COLO829 (cell line): ENCODE measurements around the gene NAPSA.
"Not testable (repeated sequence)": the region's sequence is repeated elsewhere in the genome, so short reads cannot be mapped to it uniquely, and the experiment has no call there.

Experiments
- DNase-seq: peaks from one replicate; pipeline ENCODE4 v3.0.0; 2012; ENCODE audit warnings: low spot score

Gene NAPSA

DNA sequence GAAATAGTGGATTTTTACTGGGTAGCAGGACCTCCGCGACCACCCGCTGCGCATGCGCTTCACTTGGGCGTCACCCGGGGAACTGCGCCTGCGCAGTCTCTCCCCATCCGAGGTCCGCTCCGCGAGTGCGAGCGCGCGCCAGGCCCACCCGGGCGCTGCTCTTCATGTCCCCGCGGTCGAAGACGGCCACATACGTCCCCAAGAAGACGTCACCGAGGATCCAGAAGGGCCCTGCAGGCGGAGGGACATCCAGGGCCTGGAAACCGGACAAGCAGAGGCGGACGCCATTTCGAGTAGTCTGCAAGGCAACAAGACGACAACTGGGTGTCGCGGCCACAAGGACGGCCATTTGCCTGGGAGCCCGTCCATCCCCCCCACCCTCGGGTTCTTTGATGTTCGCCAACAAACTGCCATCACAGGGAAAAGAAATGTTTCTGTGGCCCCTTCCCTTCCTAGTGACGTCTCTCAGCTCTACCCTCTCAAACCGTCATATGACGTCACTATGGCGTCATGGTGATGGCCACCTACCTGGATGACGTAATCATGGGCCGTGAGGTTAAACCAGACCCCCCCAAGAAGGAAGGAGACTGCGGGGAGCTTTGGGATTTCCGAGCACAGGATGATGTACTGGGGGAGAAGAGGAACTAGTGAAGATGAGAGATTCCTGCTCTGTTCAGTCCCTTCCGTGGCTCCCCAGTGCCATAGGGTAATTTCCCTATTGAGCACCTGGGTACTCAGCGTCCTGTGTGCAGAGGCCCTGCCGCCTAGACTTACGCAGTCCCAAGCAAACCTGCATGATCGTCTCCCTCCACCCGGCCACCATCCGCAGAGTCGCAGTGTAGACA, 6.7 kb downstream of the NAPSA start:
- peak; percentile 97 for DNase-seq

DNA sequence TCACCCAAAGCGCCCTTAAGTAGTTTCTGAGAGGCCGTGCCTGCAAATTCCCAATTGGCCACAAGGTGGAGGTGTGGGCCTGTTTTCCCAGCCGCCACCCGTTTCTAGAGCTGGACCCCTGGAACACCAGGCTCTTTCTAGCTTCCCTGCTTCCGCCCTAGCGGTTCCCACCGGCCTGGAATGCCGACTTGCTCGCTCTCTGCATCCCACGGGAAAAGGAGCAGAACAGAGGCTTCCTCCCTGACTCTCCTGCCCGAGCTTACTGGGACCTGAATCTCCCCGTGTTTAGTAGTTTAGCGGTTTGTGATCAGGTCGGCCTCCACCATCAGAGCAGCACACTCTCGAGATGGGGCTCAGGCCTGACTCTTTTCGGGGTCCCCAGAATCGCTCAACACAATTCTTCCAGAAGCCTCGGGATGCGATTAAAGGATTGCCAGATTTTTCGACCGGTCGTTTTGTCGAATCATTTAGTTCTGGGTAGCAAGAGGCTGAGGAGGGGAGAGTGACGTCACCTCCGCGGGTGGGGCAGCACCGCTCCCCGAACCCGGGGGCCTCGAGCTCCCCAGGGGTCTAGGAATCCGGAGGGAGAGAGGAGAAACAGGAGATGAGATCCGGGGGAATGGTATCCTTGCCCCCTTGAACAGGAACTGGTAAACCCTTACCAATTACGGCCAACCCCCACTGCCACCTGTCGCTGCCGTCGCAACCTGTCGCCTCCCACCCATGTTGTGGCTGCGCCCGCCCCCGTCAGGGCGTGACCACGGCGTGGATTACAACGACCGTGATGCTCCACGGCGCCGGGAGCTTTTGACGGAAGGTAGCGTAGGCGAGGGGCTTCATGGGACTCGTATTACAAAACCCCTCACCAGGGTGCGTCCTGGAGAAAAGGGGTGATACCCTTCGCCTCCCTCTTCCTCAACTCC, 8.0 kb downstream of the NAPSA start:
- DNase-seq: peak; percentile 49

GRCh38 chr19:50356691-50357177, 8.7 kb downstream of the NAPSA start:
- no peak for DNase-seq

- DNase-seq: not testable (repeated sequence)
Measured at GRCh38 chr19:50353487-50353880, 12.0 kb downstream of the NAPSA start.

DNA sequence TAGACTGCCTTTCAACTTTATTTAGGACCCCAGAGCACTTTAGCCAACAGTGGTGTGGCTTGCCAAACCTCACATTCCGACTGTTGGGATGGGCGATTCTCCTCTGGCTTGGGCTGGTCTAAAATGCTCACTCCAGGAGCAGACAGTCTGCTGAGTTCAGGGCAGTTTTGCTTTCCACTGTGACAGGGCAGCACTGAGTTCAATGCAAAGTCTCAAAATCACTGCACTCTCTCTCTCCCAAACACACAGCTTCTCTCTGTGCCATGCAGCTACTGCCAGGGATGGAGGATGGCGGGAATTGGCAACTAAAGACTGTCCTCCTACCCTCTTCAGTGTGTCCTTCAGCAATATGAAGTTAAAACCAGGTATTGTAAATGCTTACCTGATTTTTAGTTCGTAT, 13.2 kb downstream of the NAPSA start:
- no peak for DNase-seq

- no peak for DNase-seq
Measured at GRCh38 chr19:50349277-50350057, 16.0 kb downstream of the NAPSA start.

DNA sequence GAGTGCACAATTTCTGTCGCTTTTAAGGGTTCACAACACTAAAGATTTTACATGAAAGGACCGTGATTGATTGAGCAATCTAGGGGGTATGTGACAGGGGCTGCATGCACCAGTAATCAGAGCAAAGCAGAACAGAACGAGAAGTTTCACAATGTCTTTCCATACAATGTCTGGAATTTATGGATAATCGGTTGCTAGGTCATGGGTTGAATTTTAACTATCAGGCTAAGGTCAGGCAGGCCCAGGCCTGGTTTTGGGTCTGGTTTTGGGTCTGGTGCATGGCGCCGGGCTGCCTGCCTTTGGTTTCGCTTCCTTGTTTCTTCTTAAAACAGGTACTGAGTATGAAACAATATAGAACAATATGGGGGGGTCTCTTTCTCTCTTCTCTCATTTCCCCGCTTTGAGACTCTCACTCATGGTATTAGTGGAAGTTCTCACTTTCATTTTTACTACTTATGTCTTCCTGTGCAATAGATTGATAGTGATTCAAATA, 18.3 kb downstream of the NAPSA start:
- DNase-seq: not testable (repeated sequence)

DNA sequence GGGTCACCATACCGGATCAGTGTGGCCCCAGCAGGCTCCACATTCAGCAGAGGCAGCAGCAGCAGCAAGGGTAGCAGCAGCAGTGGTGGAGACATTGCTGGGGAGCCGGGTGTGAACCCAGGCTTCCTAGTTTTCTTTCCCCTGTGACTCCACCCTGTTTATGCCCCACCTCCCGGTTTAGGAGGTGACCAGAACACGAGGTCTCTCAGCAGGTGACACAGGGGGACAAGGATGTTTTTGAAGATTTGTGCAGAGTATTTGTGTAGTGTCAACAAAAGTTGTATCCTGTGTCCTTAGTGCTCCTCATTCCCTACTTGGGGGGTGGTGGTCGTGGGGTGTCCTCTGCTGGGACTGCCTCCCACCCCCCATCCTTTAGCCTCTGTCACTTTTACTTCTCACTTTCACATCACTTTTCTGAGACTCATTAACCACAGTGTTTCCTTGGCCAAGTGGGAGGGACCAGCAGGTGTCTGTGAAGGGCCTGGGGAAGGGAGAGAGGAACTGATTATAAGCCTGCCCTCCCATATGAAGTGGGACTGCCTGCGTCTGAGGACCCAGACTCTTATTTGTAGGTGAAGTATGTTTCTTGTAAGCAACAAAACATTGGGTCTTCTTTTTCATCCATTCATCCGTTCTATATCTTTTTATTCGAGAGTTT, 20.6 kb downstream of the NAPSA start:
- DNase-seq: no peak

DNA sequence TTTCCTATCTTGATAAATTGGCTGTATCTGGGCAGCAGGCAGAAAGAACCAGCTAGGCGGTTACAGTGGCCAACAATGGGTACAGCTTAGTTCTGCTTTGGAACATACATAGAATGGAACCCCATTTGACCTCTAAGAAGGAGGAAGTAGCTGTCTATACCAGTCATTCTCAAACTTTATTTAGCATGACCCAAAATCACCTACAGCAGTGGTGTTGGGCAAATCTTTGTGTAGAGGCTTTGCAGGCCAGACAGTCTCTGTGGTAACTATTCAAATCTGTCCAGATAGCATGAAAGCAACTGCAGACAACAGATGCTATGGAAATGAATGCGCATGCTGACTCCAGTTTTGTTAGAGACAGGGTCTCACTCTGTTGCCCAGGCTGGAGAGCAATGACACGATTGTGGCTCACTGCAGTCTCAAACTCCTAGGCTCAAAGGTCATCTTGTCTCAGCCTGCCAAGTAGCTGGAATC, 24.3 kb downstream of the NAPSA start:
- no peak for DNase-seq

GRCh38 chr19:50340331-50340730, 25.1 kb downstream of the NAPSA start:
- DNase-seq: no peak

DNA sequence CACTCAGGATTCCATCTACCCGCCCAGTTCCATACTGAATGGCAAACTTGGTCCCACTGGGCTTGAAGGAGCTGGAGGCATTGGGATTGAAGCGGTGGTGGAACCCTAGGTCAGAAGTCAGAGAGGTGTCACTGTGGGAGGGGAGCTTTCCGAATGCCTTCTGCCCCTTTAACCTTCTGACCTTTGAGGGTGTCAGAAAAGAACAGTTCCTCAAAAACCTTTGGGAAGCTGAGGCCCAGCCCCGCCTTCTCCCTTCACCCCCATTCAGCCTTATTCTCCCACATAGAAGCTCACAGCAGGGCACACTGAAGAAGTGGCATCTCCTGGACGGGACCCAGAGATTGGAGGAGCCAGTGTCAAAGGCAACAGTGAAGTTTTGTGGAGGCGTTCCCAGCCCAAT, 28.4 kb downstream of the NAPSA start:
- DNase-seq: not testable (repeated sequence)

DNA sequence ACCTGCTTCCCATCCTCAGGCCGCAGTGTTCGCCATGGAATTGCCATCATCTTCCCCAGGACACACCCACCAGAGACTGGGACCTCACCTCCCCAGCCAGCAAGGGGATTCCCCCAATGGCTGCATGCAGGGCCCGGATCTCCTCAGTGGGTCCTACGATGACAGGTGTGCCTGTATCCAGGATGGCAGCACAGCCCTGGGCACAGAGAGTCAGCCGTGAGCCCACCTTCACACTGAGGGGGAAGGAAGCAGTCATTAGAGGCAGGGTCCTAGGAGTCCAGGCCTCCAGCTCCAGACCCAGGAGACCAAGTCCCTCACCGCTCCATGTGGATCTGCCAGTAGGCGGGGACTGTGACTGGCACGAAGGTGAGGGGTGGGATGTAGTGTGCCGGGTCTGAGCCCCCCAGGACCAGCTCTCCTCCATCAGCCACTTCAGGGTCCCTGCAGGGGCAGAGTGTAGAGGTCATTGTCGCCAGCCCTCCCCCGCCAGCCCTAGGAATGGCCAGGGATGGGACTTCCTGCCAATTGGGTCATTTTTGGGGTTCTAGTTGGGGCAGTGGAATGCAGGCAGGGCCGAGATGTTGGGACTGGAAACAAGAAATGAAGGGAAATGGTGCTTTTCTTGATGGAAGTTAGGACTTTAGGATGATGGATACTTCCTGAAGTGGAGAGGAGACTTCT, 30.6 kb downstream of the NAPSA start:
- no peak for DNase-seq

DNA sequence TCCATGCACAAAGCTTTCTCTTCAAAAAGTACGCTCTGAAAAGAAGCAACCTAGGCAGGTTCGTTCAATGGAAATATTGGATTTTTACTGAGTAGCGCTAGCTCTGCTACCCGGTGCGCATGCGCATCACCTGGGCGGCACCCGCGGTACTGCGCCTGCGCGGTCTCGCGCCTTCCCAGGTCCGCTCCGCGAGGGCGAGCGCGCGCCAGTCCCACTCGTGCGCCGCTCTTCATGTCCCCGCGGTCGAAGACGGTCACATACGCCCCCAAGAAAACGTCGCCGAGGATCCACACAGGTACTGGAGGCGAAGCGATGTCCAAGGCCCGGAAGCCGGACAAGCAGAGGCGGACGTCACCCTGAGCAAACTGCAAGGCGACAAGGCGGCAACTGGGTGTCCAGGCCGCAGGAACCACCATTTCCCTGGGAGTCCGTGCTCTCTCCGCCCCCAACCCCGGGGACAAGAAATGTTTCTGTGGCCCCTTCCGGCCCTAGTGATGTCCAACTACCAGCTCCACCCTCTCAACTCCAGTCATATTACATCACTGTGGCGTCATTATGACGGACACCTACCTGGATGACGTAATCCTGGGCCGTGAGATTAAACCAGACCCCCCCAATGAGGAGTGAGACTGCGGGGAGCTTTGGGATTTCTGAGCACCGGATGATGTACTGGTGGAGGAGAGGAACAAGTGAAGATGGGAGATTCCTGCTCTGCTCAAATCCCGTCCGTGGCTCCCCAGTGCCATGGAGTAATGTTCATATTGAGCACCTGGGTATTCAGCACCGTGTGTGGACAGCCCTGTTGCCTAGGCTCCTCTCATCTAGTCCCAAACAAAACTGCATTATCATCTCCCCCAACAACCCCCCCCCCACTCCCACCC, 31.5 kb downstream of the NAPSA start:
- peak; percentile 97 for DNase-seq

DNA sequence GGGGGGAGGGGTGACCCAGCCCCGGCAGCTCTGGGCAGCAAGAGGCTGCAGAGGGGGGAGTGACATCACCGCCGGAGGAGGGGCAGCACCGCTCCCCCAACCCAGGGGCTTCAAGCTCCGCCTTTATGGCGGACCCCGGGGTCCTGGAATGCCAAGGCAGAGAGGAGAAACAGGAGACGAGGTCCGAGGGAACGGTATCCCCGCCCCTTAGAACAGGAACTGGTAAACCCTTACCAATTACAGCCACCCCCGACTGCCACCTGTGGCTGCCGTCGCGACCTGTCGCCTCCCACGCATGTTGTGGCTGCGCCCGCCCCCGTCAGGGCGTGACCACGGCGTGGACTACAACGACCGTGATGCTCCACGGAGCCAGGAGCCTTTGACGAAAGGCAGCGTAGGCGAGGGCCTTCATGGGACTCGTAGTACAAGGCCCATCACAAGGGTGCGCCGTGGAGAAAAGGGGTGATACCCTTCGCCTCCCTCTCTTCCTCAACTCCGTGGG, 32.2 kb downstream of the NAPSA start:
- DNase-seq: peak; percentile 95

DNA sequence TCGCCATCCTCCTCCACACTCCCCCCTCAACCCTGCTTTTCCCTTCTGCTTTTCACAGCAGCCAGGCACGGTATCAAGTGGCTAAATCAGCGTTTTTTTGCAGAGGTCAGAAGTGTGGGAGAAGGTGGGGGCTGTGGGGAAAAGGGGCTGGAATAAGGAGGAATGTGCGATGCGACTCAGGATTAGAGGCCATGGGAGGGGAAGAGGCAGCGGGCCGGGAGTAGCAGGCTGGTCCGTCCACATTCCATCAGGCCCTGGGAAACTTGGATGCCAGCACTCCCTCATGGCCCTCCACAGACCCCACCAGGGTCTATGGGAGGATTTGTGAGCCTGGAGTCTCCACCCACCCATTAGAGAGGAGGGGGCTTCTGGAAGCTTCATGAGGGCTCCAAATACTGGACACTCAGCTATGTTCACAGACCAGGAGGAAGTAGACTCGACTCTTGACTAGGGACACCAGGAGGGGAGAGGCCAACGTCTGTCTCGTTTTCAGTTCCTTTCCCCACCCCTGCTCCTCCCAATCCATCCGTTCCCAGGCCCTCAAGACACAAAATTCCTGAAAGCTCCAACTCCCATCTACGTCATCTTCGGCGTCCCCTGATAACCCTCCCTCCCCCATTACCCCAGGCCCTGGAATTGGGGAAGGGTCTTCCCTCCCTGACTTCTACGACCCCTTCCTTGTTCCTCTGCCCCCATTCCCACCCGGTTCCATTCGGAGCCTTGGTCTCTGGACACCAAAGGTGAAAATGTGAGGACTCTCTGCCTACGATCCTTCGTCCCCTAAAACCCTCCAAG, 33.0 kb downstream of the NAPSA start:
- no peak for DNase-seq

DNA sequence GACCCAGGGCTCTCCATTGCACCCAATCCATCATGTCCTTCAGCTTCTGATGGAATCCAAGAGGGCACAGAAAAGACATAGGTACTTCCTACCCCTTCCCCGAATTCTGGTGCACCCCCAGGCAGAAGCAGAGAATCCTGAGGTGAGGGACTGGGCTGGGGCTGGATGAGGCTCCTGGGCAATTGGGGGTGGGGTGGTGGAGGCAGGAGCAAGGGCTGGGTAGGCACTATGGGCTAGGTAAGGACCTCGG, 33.5 kb downstream of the NAPSA start:
- no peak for DNase-seq

DNA sequence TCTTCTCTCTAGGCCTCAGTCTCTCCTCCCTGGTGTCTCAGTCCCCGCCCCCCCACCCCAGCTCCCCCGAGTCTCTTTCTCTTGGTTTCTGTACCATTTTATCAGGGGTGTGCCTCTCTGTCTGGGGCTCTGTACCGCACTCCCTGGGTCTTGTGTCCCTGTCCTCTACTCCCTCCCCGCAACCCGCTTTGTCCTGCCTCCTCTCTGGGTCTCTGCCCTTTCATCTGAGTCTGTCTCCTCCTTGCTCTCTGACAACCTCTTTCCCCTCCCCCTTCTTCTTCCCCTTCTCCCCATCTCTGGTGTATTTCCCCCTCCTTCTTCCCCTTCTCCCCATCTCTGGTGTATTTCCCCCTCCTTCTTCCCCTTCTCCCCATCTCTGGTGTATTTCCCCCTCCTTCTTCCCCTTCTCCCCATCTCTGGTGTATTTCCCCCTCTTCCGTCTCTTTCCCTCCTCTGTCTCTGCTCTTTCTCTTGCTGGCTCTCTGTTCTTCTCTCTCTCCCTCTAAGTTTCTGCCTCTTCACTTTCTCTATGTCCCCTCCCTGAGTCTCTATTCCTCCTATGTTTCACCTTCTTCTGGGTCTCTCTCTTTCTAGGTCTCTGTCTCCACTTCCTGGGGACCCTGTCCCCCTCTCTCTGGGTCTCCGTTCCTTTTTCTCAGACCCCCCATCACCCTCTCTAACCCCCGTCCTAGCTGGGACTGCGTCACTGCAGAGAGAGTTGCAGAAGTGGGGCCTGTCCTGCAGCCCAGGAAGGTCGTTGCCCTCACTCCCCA, 34.0 kb downstream of the NAPSA start:
- no peak for DNase-seq
